Activated B cell treated with CpG ODN at 0.5 μM for 24 hours (primary cell): ENCODE measurements around the gene ATP8A2. TPM values are rescaled to one million over a fixed set of nuclear protein-coding genes. Genes with fewer than 3 reads are reported as not detected.
"Not testable (repeated sequence)": the region's sequence is repeated elsewhere in the genome, so short reads cannot be mapped to it uniquely, and the experiment has no call there.

Experiments
- ATAC-seq: fragments of 200-7000 bp; cut with Tn5 transposase; one replicate; pipeline ENCODE4 v1.10.0; 2021; ENCODE audit warnings: low read depth, mild to moderate bottlenecking, moderate library complexity
- CTCF ChIA-PET: fragments of 350-600 bp; sonication (Branson Sonifier 250); formaldehyde crosslinking; loops from one replicate; lab custom pipeline; 2021; ENCODE audit warnings: antibody characterized with exemption; lab: Charles Lee
- POLR2A ChIA-PET: fragments of 350-600 bp; sonication (Branson Sonifier 250); formaldehyde crosslinking; loops from one replicate; lab custom pipeline; 2021; ENCODE audit warnings: antibody characterized with exemption; lab: Charles Lee
- DNase-seq: peaks from one replicate; pipeline ENCODE4 v3.0.0; 2022
- H3K27ac Mint-ChIP-seq: one replicate; pipeline ENCODE4 v1.8.0; 2020; ENCODE audit warnings: mixed read lengths
- H3K27me3 Mint-ChIP-seq: one replicate; pipeline ENCODE4 v1.8.0; 2021; ENCODE audit warnings: mixed read lengths
- H3K36me3 Mint-ChIP-seq: one replicate; pipeline ENCODE4 v1.8.0; 2021; ENCODE audit warnings: low read depth, mixed read lengths
- H3K4me1 Mint-ChIP-seq: one replicate; pipeline ENCODE4 v1.8.0; 2021; ENCODE audit warnings: mixed read lengths
- H3K4me3 Mint-ChIP-seq: one replicate; pipeline ENCODE4 v1.8.0; 2020; ENCODE audit warnings: mild to moderate bottlenecking, mixed read lengths
- H3K9me3 Mint-ChIP-seq: one replicate; pipeline ENCODE4 v1.8.0; 2020; ENCODE audit warnings: mixed read lengths
- CTCF ChIP-seq: fragments of 200-600 bp; IDR thresholded peaks from one replicate; pipeline ENCODE4 v1.8.0; 2022; ENCODE audit warnings: antibody characterized with exemption, mild to moderate bottlenecking
- intact Hi-C: fragments of 100-400 bp; cut with micrococcal nuclease; formaldehyde crosslinking; loops from one replicate; pipeline ENCODE4 v1.15.1; 2024
- total RNA-seq: library from RNA; stranded (reverse); gene quantifications from 2 replicates; pipeline ENCODE4 v1.2.3, GENCODE V29; 2022

Gene ATP8A2
- total RNA-seq, 1 donor from 2014 or later, result not detected

- ATAC-seq (no peak), DNase-seq (no peak)
- peaks cover 3% of the 10 kb centered on the region for H3K27me3 Mint-ChIP-seq
- CTCF ChIA-PET, result no interaction called here
- no peaks in the 10 kb centered on the region for H3K4me1 Mint-ChIP-seq
- no peak overlapping the region for H3K27ac Mint-ChIP-seq
- H3K36me3 Mint-ChIP-seq, result no peaks in the 10 kb centered on the region
- POLR2A ChIA-PET, result no interaction called here
- TF ChIP-seq CTCF, result no peak
- no peak overlapping the region for H3K4me3 Mint-ChIP-seq
- intact Hi-C loops, result no loop called here
- H3K9me3 Mint-ChIP-seq, result no peaks in the 10 kb centered on the region
These were observed 129.5 kb downstream of the ATP8A2 start for GRCh38 chr13:25501231-25501630.

- ChIA-PET CTCF (no interaction called here), POLR2A (no interaction called here)
- TF ChIP-seq CTCF, result no peak
These were observed 130.3 kb downstream of the ATP8A2 start for GRCh38 chr13:25502031-25502430.

GRCh38 chr13:25502551-25502950 is 130.8 kb downstream of the ATP8A2 start:
- no peak for TF ChIP-seq CTCF
- ChIA-PET POLR2A (no interaction called here), CTCF (no interaction called here)
- H3K4me1 Mint-ChIP-seq, result no peaks in the 10 kb centered on the region
- intact Hi-C loops, result no loop called here
- no peak for DNase-seq
- no peaks in the 10 kb centered on the region for H3K9me3 Mint-ChIP-seq
- no peak for ATAC-seq
- H3K36me3 Mint-ChIP-seq, result no peaks in the 10 kb centered on the region
- no peak overlapping the region for H3K4me3 Mint-ChIP-seq
- H3K27ac Mint-ChIP-seq, result no peak overlapping the region
- H3K27me3 Mint-ChIP-seq, result peaks cover 3% of the 10 kb centered on the region

More at GRCh38 chr13:25502031-25502430, 130.3 kb downstream of the ATP8A2 start:
- no peaks in the 10 kb centered on the region for H3K36me3 Mint-ChIP-seq
- no peak overlapping the region for H3K27ac Mint-ChIP-seq
- peaks cover 3% of the 10 kb centered on the region for H3K27me3 Mint-ChIP-seq
- intact Hi-C loops, result no loop called here
- no peak for DNase-seq
- no peak for ATAC-seq
- no peak overlapping the region for H3K4me3 Mint-ChIP-seq
- H3K4me1 Mint-ChIP-seq, result no peaks in the 10 kb centered on the region
- H3K9me3 Mint-ChIP-seq, result no peaks in the 10 kb centered on the region

DNA sequence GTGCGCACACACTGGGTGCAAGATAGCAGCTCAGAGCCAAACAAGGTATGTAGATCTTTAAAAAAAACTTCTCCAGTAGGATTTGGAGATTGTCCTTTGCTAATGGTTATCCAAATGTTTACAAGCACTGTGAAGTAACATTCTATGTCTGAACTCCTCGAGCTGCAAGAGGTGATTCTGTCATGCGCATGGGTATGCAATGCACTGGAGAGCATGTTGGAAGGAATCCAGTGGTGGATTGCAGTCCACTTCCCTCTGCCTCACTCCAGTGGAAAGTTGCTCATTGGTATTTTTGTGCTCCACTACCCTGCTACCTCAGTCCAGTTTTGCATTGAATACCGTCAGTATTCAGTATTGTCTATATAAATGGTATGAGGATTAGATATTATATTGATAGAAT is 132.1 kb downstream of the ATP8A2 start:
- Mint-ChIP-seq H3K27me3 (peaks cover 3% of the 10 kb centered on the region), H3K9me3 (no peaks in the 10 kb centered on the region)
- intact Hi-C loops, result no loop called here

DNA sequence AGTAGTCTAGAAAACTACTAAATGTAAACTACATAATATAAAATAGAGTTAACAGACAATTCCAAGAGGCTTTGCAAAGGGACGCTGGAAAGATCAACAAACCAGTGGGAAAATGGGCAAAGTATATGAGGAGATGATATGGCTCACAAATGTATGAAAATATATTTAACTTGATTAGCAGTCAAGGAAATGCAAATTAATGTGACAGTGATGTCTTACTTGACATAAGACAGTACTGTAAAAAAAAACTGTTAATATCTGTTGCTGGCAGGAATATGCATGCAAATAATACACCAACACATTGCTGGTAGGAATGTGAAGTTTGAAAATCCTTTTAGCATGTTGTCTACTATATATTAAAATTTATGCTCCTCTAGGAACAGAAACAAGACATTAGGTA is 136.1 kb downstream of the ATP8A2 start:
- ChIA-PET CTCF (no interaction called here), POLR2A (no interaction called here)
- H3K27me3 Mint-ChIP-seq, result no peaks in the 10 kb centered on the region
- no peaks in the 10 kb centered on the region for H3K4me1 Mint-ChIP-seq
- H3K27ac Mint-ChIP-seq, result no peak overlapping the region
- ATAC-seq (no peak), DNase-seq (no peak)
- intact Hi-C loops, result no loop called here
- no peak overlapping the region for H3K4me3 Mint-ChIP-seq
- H3K9me3 Mint-ChIP-seq, result peaks cover 6% of the 10 kb centered on the region
- no peaks in the 10 kb centered on the region for H3K36me3 Mint-ChIP-seq
- no peak for TF ChIP-seq CTCF

More for the DNA sequence above, 132.1 kb downstream of the ATP8A2 start:
- no peak for TF ChIP-seq CTCF
- H3K36me3 Mint-ChIP-seq, result no peaks in the 10 kb centered on the region
- H3K27ac Mint-ChIP-seq, result no peak overlapping the region
- no peaks in the 10 kb centered on the region for H3K4me1 Mint-ChIP-seq
- no peak for ATAC-seq
- POLR2A ChIA-PET, result no interaction called here
- no peak for DNase-seq
- no peak overlapping the region for H3K4me3 Mint-ChIP-seq
- CTCF ChIA-PET, result no interaction called here

- POLR2A ChIA-PET, H3K4me3 Mint-ChIP-seq, intact Hi-C loops, H3K36me3 Mint-ChIP-seq, H3K9me3 Mint-ChIP-seq, H3K27ac Mint-ChIP-seq, CTCF ChIA-PET, ATAC-seq, DNase-seq, H3K27me3 Mint-ChIP-seq, H3K4me1 Mint-ChIP-seq: not testable (repeated sequence)
These were observed 141.3 kb downstream of the ATP8A2 start for GRCh38 chr13:25513060-25513459.
